ENCODE results near the gene CEP41.

The CEP41 gene

GRCh38 chr7:130366564-130366963 is 74.3 kb downstream of the CEP41 start:
- no peak for FAIRE-seq

GRCh38 chr7:130365511-130366441 is 75.0 kb downstream of the CEP41 start:
- FAIRE-seq, result no peak

- FAIRE-seq, result no peak
Measured at GRCh38 chr7:130365088-130365487, 75.7 kb downstream of the CEP41 start.

- no peak for FAIRE-seq
Measured at GRCh38 chr7:130364451-130364850, 76.4 kb downstream of the CEP41 start.

GRCh38 chr7:130363026-130363847 is 77.6 kb downstream of the CEP41 start:
- FAIRE-seq, result no peak

- FAIRE-seq, result no peak
Measured at GRCh38 chr7:130362251-130362816, 78.5 kb downstream of the CEP41 start.

- no peak for FAIRE-seq
Measured at GRCh38 chr7:130361681-130362080, 79.1 kb downstream of the CEP41 start.

- no peak for FAIRE-seq
Measured at GRCh38 chr7:130360518-130360917, 80.3 kb downstream of the CEP41 start.

- FAIRE-seq, result no peak
Measured at GRCh38 chr7:130359276-130359857, 81.4 kb downstream of the CEP41 start.

GRCh38 chr7:130358471-130358870 is 82.3 kb downstream of the CEP41 start:
- FAIRE-seq, result no peak

- FAIRE-seq, result no peak
Measured at GRCh38 chr7:130356876-130357611, 83.8 kb downstream of the CEP41 start.

GRCh38 chr7:130356121-130356875 is 84.5 kb downstream of the CEP41 start:
- FAIRE-seq, result no peak

- FAIRE-seq, result no peak
Measured at GRCh38 chr7:130353196-130353595, 87.6 kb downstream of the CEP41 start.

GRCh38 chr7:130352194-130353074 is 88.4 kb downstream of the CEP41 start:
- no peak for FAIRE-seq

GRCh38 chr7:130351791-130352090 is 89.1 kb downstream of the CEP41 start:
- FAIRE-seq, result no peak

- no peak for FAIRE-seq
Measured at GRCh38 chr7:130350945-130351790, 89.6 kb downstream of the CEP41 start.

GRCh38 chr7:130349911-130350782 is 90.7 kb downstream of the CEP41 start:
- FAIRE-seq, result no peak

- no peak for FAIRE-seq
Measured at GRCh38 chr7:130346941-130347340, 93.9 kb downstream of the CEP41 start.

Data from G401.6 (cell line).